ENCODE measurements around the gene CDK7. TPM values are rescaled to one million over a fixed set of nuclear protein-coding genes. Genes with fewer than 3 reads are reported as not detected.
"Not testable (repeated sequence)": the region's sequence is repeated elsewhere in the genome, so short reads cannot be mapped to it uniquely, and the experiment has no call there.

Gene CDK7
- 64.9 and 77.6 TPM in 2 replicates for total RNA-seq

- DNase-seq (ENCODE audit: low read depth, low spot score): no peak
These were observed at the start of gene CDK7 for GRCh38 chr5:69234457-69235268. Gene CDK7 (plus strand): TSS chr5:69234886. CDS start chr5:69234976, 90 bp downstream.

DNA sequence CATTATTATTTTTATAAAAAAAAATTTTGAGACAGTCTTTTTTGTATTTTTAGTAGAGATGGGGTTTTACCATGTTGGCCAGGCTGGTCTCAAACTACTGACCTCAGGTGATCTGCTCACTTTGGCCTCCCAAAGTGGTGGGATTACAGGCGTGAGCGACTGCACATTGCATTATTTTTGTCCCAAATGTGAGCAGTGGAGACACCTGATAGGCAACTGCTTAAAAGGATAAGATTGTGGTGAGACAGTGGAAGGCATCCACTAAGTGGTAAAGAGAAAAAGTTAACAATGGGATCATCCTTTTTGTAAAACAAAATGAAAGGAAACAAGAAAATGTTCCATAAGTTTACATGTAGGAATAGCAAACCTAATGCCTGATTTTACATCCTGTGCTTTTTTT is 47.3 kb upstream of the CDK7 start:
- DNase-seq (ENCODE audit: low read depth, low spot score): no peak

DNA sequence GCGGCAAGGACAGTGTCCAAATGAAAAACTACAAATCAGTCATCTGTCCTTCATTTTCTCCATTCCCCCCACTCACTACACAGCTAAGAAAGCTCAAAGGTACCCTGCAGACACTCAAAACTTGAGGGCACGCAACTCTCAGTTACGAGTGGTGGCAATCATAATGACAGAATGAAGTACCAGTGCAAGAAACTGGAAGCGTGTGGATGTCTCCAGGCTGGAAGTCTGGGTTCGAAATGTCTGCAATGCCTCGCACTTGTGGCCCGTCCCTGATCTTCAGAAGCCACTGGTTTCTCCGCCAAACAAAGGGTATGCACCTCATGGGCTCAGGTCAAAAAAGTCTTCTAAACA is 45.9 kb upstream of the CDK7 start:
- no peak for DNase-seq (ENCODE audit: low read depth, low spot score)

- DNase-seq (ENCODE audit: low read depth, low spot score): peak; percentile 53
These were observed 45.3 kb upstream of the CDK7 start, which contains the start of gene CENPH for GRCh38 chr5:69189162-69190086. Gene CENPH (plus strand): TSS chr5:69189583. CDS start chr5:69189635, 52 bp downstream.

DNA sequence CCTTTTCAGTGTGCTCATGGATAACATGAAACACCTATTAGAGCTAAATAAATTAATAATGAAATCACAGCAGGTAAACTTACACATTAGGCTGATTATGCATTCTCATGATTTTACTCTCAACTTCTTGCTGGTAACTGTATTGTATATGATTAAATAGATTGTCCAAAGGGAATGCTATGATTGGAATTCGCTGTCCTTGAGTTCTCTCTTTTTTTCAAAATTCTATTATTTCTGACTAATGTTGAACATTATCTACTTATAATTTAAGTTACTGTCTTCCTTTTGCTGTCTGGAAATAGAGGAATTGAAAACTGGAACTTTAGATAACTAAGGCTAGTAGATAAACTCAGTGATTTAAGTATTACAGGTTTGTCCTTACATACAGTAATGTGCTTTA is 32.2 kb upstream of the CDK7 start:
- DNase-seq (ENCODE audit: low read depth, low spot score): no peak

DNA sequence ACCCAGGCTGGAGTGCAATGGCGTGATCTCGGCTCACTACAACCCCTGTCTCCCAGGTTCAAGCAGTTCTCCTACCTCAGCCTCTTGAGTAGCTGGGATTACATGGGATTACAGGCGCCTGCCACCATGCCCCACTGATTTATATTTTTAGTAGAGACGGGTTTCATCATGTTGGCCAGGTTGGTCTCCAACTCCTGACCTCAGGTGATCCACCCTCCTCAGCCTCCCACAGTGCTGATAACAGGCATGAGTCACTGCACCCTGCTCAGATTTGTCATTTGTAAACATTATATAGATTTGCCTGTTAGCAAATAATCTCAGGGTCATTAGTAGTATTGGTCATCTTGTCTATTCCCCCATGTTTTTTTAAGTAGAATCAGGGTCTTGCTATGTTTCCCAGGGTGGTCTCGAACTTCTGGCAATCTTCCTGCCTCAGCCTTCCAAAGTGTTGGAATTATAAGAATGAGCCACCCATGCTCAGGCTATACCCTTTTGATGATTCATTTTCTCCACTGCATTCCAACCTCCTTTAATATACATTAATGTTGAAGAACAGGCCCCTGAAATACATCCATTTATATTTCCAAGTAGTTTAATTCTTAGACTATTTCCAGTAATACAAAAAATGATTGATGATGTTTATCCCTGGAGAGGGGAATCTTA is 28.0 kb upstream of the CDK7 start:
- no peak for DNase-seq (ENCODE audit: low read depth, low spot score)

DNA sequence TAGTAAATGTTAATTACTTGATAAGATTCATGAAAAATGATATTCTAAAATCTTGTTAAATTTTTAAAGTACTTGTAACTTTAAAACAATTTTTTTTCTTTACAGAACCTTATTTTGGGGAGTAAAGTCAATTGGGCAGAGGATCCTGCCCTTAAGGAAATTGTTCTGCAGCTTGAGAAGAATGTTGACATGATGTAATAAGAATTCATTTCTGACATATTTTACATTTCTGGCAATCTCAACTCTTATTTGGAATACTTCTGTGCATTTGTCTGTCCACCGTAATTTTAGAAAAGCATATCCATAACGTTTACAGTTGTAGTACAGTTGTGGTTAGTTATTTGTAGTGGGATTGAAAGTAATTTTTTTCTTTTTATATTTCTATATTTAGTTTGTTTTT is 25.1 kb upstream of the CDK7 start:
- DNase-seq (ENCODE audit: low read depth, low spot score): no peak

- no peak for DNase-seq (ENCODE audit: low read depth, low spot score)
These were observed 23.5 kb upstream of the CDK7 start for GRCh38 chr5:69211200-69211599.

- DNase-seq (ENCODE audit: low read depth, low spot score): no peak
These were observed 22.7 kb upstream of the CDK7 start for GRCh38 chr5:69212022-69212421.

GRCh38 chr5:69213513-69214215 is 21.0 kb upstream of the CDK7 start:
- no peak for DNase-seq (ENCODE audit: low read depth, low spot score)

- DNase-seq (ENCODE audit: low read depth, low spot score): no peak
These were observed 17.6 kb upstream of the CDK7 start for GRCh38 chr5:69217151-69217511.

- peak; percentile 65 for DNase-seq (ENCODE audit: low read depth, low spot score)
These were observed 16.8 kb upstream of the CDK7 start for GRCh38 chr5:69217548-69218526.

- DNase-seq (ENCODE audit: low read depth, low spot score): no peak
These were observed 14.7 kb upstream of the CDK7 start for GRCh38 chr5:69219939-69220338.

DNA sequence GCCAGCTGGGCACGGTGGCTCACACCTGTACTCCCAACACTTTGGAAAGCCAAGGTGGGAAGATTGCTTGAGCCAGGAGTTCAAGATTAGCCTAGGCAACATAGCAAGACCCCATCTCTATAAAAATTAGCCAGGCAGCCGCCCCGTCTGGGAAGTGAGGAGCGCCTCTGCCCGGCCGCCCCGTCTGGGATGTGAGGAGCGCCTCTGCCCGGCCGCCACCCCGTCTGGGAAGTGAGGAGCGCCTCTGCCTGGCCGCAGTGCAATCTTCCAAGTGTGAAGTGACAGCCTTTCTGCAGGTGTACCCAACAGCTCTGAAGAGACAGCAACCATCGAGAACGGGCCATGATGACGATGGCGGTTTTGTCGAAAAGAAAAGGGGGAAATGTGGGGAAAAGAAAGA is 14.3 kb upstream of the CDK7 start:
- not testable (repeated sequence) for DNase-seq (ENCODE audit: low read depth, low spot score)

DNA sequence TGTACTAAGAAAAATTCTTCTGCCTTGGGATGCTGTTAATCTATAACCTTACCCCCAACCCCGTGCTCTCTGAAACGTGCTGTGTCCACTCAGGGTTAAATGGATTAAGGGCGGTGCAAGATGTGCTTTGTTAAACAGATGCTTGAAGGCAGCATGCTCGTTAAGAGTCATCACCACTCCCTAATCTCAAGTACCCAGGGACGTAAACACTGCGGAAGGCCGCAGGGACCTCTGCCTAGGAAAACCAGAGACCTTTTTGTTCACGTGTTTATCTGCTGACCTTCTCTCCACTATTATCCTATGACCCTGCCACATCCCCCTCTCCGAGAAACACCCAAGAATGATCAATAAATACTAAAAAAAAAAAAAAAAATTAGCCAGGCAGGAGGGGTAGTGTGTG is 13.9 kb upstream of the CDK7 start:
- not testable (repeated sequence) for DNase-seq (ENCODE audit: low read depth, low spot score)

- DNase-seq (ENCODE audit: low read depth, low spot score): no peak
These were observed 10.2 kb upstream of the CDK7 start for GRCh38 chr5:69224520-69224919.

GRCh38 chr5:69225860-69226259 is 8.8 kb upstream of the CDK7 start:
- DNase-seq (ENCODE audit: low read depth, low spot score): no peak

GRCh38 chr5:69230181-69230580 is 4.5 kb upstream of the CDK7 start:
- no peak for DNase-seq (ENCODE audit: low read depth, low spot score)

GRCh38 chr5:69231281-69231680 is 3.4 kb upstream of the CDK7 start:
- DNase-seq (ENCODE audit: low read depth, low spot score): no peak

- no peak for DNase-seq (ENCODE audit: low read depth, low spot score)
These were observed 2.8 kb upstream of the CDK7 start for GRCh38 chr5:69231851-69232250.

Data from pulmonary artery endothelial cell (primary cell).